HUES64 (cell line): Measurements from ENCODE around the gene GSS.

Experiments
- H3K27ac ChIP-seq: 2 replicates; pipeline ENCODE4 v1.7.0; 2013; ENCODE audit warnings: low read depth, low read length, inconsistent platforms
- H3K27me3 ChIP-seq: 2 replicates; pipeline ENCODE4 v1.6.1; 2013; ENCODE audit warnings: mild to moderate bottlenecking, low read length; ENCODE audit not compliant: insufficient read depth
- H3K36me3 ChIP-seq: 2 replicates; pipeline ENCODE4 v1.6.1; 2013; ENCODE audit warnings: mild to moderate bottlenecking, low read length; ENCODE audit not compliant: insufficient read depth
- H3K4me1 ChIP-seq: 2 replicates; pipeline ENCODE4 v1.6.1; 2013; ENCODE audit warnings: mild to moderate bottlenecking, low read length, moderate library complexity; ENCODE audit not compliant: insufficient read depth
- H3K4me3 ChIP-seq: 2 replicates; pipeline ENCODE4 v1.5.1; 2013; ENCODE audit warnings: mild to moderate bottlenecking, low read length, moderate library complexity
- H3K9ac ChIP-seq: 2 replicates; pipeline ENCODE4 v1.6.1; 2013; ENCODE audit warnings: mild to moderate bottlenecking, low read depth, low read length
- H3K9me3 ChIP-seq: 2 replicates; pipeline ENCODE4 v1.6.1; 2013; ENCODE audit warnings: low read depth, low read length; ENCODE audit not compliant: insufficient read depth
- WGBS: fragments of 150-250, 120-280 bp; methylation state at CpG from one replicate; pipeline ENCODE4 v1.1.7; 2013; ENCODE audit warnings: missing lambda C conversion rate; 5-methylcytosine and 5-hydroxymethylcytosine counted together

The GSS gene

DNA sequence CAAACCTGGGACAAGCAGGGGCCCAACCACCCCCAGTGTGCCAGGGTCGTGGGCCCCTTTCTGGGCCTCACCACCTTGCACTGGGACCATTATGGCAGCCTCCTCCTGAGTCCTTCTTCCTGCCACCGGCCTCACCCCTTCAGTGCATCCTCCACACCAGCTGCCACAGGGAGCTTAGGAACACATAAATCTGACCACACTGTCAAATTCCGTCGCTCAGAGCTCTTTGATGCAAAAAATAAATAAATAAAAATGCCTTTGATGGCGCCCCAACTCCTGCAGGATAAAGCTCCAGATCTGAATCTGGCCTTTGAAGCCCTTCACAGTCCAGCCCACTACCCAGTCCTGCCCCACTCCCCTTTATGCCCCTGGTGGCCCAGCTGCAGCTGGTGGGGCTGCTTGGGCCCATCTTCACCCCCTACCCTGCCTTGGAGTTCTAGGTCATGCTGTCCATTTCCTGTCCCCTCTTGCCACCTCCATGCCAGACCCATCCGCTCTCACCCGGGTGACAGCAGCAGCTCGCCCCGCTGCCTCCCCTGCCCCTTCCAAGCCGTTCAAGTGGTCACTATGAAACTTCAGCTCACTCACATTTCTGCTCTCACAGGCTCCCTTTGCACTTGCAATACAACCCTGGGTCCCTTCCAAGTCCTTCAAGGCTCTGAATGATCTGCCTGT lies 16.1 kb upstream of the GSS start:
- Histone ChIP-seq H3K36me3 (no peaks in the 10 kb centered on the region), H3K4me1 (no peaks in the 10 kb centered on the region), H3K9ac (no peak overlapping the region), H3K27ac (no peak overlapping the region), H3K4me3 (no peak overlapping the region), H3K9me3 (no peaks in the 10 kb centered on the region), H3K27me3 (no peaks in the 10 kb centered on the region)
- 94% methylated on average over 10 of the region's 10 CpGs for WGBS

DNA sequence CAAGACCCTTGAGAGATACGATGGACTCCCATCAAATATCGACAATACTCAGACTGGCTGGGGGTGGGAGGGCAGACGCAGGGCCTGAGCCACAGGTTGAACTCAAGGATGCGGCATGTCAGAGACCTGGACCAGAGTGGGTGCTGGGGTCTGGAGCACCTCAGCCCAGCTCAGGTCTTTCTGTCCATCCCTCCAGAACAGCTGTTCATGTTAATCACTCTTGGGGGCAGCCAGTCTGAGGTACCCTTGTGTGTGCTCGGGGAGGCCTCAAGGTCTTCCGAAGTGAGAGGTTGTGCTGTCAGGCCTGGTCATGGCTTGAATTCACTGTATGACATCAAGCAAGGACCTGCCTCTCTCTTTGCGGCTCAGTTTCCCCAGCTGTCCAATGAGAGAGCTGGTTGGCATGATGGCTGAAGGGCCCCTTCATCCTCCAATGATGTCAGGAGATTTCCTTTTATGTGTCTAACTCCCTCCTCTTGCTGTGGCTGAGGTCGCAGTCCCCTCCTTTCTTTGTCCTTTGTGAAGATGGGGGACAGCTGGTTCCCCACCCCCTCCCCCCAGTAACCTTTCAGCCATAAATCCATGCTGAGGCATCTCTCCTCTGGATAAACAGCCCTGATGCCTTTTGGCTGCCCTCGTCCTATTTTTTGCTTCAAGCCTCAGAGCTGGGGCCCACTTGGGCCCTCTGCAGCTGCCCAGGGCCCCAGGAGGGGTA lies 15.4 kb upstream of the GSS start:
- no peaks in the 10 kb centered on the region for H3K4me1 ChIP-seq
- no peak overlapping the region for H3K27ac ChIP-seq
- WGBS, result 96% methylated on average over 9 of the region's 9 CpGs
- no peaks in the 10 kb centered on the region for H3K27me3 ChIP-seq
- H3K36me3 ChIP-seq, result no peaks in the 10 kb centered on the region
- no peak overlapping the region for H3K9ac ChIP-seq
- no peaks in the 10 kb centered on the region for H3K9me3 ChIP-seq
- no peak overlapping the region for H3K4me3 ChIP-seq

DNA sequence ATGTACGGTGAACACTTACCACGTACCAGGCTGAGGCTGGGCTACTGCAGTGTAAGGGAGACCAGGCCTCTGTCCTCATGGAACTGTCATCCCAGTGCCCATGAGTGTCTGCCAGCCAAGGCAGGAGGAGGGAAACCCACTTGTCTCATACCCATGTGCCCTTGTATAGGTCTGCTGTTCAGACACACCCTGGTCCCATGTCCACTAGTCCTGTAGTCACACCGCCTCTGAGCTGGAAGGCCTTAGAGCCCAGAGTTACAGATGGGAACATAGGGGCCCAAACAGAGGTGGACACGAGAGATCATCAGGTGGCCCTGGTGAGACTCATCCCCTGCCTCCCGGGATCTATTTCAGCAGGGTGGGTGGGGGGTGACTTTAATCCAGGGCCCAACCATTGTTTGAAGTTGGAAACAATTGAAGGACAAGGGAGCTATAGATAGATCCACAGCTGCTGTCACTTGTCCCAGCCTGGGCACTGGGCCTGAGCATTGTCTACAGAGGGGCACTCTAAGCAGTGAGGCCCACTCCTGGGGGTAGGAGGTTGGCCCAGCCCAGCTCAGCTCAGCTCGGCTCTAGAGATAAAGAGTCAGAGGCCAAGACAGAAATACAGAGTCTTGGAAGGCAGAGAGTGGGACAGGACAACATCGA lies 14.7 kb upstream of the GSS start:
- 93% methylated on average over 7 of the region's 7 CpGs for WGBS
- no peaks in the 10 kb centered on the region for H3K27me3 ChIP-seq

DNA sequence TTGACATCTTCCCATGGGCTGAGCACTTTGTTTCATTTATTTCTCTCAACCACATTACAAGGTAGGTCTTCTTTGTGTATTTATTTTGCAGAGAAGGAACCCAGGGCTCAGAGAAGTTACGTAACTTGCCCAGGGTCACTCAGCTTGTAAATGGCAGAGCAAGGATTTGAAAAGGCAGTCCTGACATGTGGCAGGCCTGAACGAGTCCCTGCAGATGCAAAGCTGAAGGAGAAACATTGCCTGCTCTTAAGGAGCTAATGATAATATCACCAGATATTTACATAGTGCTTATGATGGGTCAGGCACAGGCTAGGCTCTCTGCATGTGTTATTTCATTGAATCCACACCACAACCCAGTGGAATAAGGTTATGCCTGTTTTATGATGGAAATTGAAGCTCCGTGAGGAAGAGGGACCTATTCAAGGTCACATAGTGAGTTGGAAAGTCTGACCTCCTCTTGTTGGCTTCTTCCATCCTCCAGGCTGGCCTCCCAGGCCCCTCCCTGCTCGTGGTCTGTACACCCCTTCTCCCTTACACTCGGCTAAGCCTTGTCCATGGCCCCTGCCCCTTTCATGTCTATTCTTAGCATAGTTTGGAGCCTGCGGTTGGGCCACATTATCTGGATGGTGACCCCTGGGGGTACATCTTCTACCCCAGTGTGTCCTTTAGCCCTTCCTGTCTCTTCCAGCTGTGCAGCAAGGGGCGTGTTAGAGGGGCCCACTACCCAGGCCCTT lies 12.6 kb upstream of the GSS start:
- WGBS, result 92% methylated on average over 7 of the region's 7 CpGs
- no peaks in the 10 kb centered on the region for H3K9me3 ChIP-seq
- peaks cover 3% of the 10 kb centered on the region; the same call in 1 of the 2 replicates for H3K4me1 ChIP-seq

More for the DNA sequence above, 14.7 kb upstream of the GSS start:
- H3K36me3 ChIP-seq, result no peaks in the 10 kb centered on the region
- no peaks in the 10 kb centered on the region for H3K4me1 ChIP-seq
- no peak overlapping the region for H3K4me3 ChIP-seq
- H3K9me3 ChIP-seq, result no peaks in the 10 kb centered on the region
- no peak overlapping the region for H3K27ac ChIP-seq
- H3K9ac ChIP-seq, result no peak overlapping the region

DNA sequence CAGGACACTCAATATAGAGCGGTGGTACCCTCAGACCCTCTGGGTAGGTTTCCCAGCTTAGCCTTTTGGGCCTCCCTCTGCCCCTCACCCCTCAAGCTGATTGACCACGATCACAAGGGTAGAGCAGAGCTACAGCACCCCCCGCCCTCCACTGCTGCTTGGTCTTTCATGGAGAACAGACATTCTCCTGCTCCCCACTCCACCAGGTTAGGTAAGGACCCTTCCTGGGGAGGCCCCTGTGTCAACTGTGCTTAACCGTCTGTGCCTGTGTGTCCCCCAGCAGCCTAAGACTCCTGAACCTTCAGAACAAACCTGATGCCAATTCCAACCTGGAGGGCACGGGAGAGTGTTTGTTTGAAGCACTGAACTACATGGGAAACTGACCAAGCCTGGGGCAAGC lies 11.8 kb upstream of the GSS start:
- H3K27ac ChIP-seq, result no peak overlapping the region
- H3K36me3 ChIP-seq, result no peaks in the 10 kb centered on the region
- no peak overlapping the region for H3K9ac ChIP-seq
- no peaks in the 10 kb centered on the region for H3K9me3 ChIP-seq
- H3K27me3 ChIP-seq, result no peaks in the 10 kb centered on the region
- WGBS, result 94% methylated on average over 5 of the region's 5 CpGs
- no peak overlapping the region for H3K4me3 ChIP-seq
- H3K4me1 ChIP-seq, result peaks cover 3% of the 10 kb centered on the region; the same call in 1 of the 2 replicates

More for the DNA sequence above, 12.6 kb upstream of the GSS start:
- no peak overlapping the region for H3K27ac ChIP-seq
- no peaks in the 10 kb centered on the region for H3K36me3 ChIP-seq
- H3K27me3 ChIP-seq, result no peaks in the 10 kb centered on the region
- no peak overlapping the region for H3K9ac ChIP-seq
- H3K4me3 ChIP-seq, result no peak overlapping the region

DNA sequence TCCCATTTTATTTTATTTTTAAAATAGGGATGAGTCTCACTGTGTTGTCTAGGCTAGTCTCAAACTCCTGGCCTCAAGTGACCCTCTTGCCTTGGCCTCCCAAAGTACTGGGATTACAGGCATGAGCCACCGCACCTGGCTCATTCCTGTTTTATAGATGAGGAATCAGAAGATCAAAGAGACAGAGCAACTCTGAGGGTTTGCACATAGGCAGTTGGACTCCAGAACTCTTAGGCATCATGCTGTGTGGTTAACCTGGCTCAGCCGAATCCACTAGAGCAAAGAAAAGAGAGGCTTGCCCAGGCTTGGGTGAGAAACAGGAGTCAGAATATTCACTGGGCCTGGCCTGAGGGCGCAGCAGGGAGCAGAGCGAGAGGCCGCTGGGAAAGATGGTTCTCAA lies 9.4 kb upstream of the GSS start:
- Histone ChIP-seq H3K4me1 (peaks cover 6% of the 10 kb centered on the region; the same call in 1 of the 2 replicates), H3K4me3 (no peak overlapping the region), H3K36me3 (no peaks in the 10 kb centered on the region), H3K9ac (no peak overlapping the region), H3K9me3 (no peaks in the 10 kb centered on the region), H3K27ac (no peak overlapping the region), H3K27me3 (no peaks in the 10 kb centered on the region)
- 79% methylated on average over 5 of the region's 5 CpGs for WGBS

DNA sequence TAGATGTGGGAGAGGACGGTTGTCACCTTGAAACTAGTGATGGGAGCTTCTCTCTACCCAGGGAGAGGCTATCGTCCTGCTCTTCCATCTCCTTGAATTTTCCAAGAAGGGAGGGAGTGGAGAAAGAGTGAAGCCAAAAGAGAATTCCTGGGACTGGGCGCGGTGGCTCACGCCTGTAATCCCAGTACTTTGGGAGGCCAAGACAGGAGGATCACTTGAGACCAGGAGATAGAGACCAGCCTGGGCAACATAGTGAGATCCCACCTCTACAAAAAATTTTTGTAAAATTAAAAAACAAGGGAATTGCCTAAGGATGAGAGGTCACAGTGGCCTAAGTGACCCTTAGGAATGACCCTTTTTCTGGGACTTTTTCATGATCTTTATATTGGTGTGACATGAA lies 8.9 kb upstream of the GSS start:
- WGBS, result 91% methylated on average over 5 of the region's 5 CpGs
- H3K4me1 ChIP-seq, result peaks cover 6% of the 10 kb centered on the region; the same call in 1 of the 2 replicates
- H3K27me3 ChIP-seq, result no peaks in the 10 kb centered on the region
- H3K9me3 ChIP-seq, result no peaks in the 10 kb centered on the region
- no peaks in the 10 kb centered on the region for H3K36me3 ChIP-seq
- no peak overlapping the region for H3K9ac ChIP-seq
- H3K27ac ChIP-seq, result no peak overlapping the region
- H3K4me3 ChIP-seq, result no peak overlapping the region

DNA sequence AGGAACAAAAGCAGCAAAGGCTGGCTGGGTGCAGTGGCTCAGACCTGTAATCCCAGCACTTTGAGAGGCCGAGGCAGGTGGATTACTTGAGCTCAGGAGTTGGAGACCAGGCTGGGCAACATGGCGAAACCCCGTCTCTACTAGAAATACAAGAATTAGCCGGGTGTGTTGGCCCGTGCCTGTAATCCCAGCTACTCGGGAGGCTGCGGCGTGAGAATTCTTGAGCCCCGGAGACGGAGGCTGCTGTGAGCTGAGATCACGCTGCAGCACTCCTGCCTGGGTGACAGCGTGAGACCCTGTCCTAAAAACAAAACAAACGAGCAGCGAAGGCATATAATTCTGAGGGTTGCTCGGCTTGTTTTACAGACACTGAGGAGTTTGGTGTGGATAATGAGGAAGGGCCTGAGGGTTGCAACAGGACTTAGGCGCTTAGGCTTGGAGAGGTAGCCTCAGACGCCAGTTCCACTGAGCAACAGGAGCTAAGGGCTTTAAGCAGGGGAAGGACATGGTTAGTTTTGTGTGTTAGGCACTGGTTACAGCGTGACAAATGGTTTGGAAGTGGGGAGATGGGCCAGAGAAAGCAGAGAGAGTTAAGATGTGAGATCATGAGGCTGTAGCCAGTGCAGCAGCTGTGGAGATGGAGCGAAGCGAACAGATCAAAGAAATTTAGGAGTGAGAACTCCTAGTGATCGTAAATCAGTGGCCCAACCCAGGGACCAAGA lies 1.3 kb upstream of the GSS start:
- Histone ChIP-seq H3K36me3 (no peaks in the 10 kb centered on the region), H3K4me1 (peaks cover 14% of the 10 kb centered on the region), H3K9me3 (no peaks in the 10 kb centered on the region), H3K27me3 (no peaks in the 10 kb centered on the region), H3K27ac (no peak overlapping the region), H3K4me3 (no peak overlapping the region), H3K9ac (0 out of 2 replicates have a peak overlapping the region, but pooled peaks have one; percentile 29)
- WGBS, result 93% methylated on average over 21 of the region's 21 CpGs

DNA sequence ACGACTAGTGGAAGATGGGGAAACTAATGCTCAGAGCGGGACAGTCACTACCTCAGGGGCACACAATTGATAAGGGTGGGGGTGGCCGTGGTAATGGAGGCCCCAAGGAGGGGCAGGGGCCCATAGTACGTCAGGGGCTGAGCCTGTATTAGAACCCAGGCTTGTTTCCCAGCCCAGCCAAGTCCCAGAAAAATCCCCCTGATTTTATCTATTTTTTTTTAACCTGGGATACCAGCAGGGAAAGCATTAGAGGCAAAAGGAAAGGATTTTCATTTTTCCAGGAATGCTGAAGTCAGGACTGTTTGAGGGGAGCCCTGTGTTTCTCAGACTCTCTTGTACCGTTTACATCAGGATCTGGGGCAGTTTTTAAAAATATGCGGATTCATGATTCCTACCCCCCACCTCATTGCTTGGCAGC lies 444 bp upstream of the GSS start:
- Histone ChIP-seq H3K4me3 (peak overlapping the region; percentile 69), H3K9ac (peak overlapping the region; percentile 29; the same call in 1 of the 2 replicates), H3K9me3 (no peaks in the 10 kb centered on the region), H3K27ac (peak overlapping the region; percentile 43; the same call in 1 of the 2 replicates), H3K27me3 (no peaks in the 10 kb centered on the region), H3K4me1 (peaks cover 14% of the 10 kb centered on the region), H3K36me3 (peaks cover 5% of the 10 kb centered on the region; the same call in 1 of the 2 replicates)
- 25% methylated on average over 6 of the region's 6 CpGs for WGBS

DNA sequence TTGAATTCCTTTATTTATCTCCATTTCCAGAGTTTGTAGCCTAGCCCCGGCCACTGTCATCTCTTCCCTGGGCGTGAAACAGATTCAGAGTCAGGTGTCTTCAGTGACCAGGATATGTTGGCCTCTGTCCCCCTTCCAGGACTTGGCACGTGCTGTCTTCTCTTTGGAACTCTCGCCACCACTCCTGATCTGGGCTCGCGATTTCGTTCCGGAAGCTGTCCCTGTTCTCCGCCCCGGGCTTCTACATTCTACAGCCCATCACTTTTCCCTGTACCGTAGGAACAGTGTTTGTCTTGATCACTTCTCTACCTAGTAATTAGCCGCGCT lies 739 bp downstream of the GSS start:
- Histone ChIP-seq H3K36me3 (peaks cover 8% of the 10 kb centered on the region; the same call in 1 of the 2 replicates), H3K27me3 (no peaks in the 10 kb centered on the region), H3K4me1 (peaks cover 11% of the 10 kb centered on the region), H3K4me3 (peak overlapping the region; percentile 69), H3K27ac (peak overlapping the region; percentile 75), H3K9me3 (no peaks in the 10 kb centered on the region), H3K9ac (peak overlapping the region; percentile 82)
- 19% methylated on average over 13 of the region's 13 CpGs for WGBS
